Endothelial cell of umbilical vein (primary cell): ENCODE results near the gene TEX264. TPM values are rescaled to one million over a fixed set of nuclear protein-coding genes. Genes with fewer than 3 reads are reported as not detected.

Source experiments
- BruUV-seq: library from RNA; stranded (reverse); fragments of 400-500 nt; replicated peaks from 2 replicates; lab custom pipeline; 2021; lab: Mats Ljungman, UMichigan
- CTCF ChIA-PET: fragments of 300-600, 350-600 bp; sonication (Branson Sonifier 250); formaldehyde crosslinking; loops from one replicate; lab custom pipeline; 2021; ENCODE audit warnings: antibody characterized with exemption, inconsistent platforms; lab: Charles Lee
- POLR2A ChIA-PET: fragments of 300-600, 350-600 bp; sonication (Branson Sonifier 250); formaldehyde crosslinking; loops from one replicate; lab custom pipeline; 2021; ENCODE audit warnings: antibody characterized with exemption, inconsistent platforms; lab: Charles Lee
- DNase-seq: peaks from one replicate; pipeline ENCODE4 v3.0.0-alpha.2; 2011; ENCODE audit warnings: low read depth, low spot score
- FAIRE-seq: peaks from 2 replicates; lab custom pipeline; 2011; peaks lifted over from hg19 to GRCh38; lab: Jason Lieb, UNC
- H2AFZ ChIP-seq: 2 replicates; pipeline ENCODE4 v1.6.0; 2012; ENCODE audit warnings: low read depth, low read length, control low read depth, inconsistent platforms
- H3K27ac ChIP-seq: 2 replicates; pipeline ENCODE4 v1.5.1; 2011; ENCODE audit warnings: low read depth, mild to moderate bottlenecking, control low read depth, low read length, moderate library complexity; ENCODE audit not compliant: insufficient read depth
- H3K27me3 ChIP-seq, 2 experiments: 2 replicates each; pipeline versions ENCODE4 v1.6.0 to v1.6.1; 2011; ENCODE audit warnings: low read length in 2 of 2, mixed read lengths in 1 of 2; ENCODE audit not compliant: control insufficient read depth in 2 of 2, insufficient read depth in 2 of 2
- H3K36me3 ChIP-seq, 2 experiments: 2 replicates in 1 of 2; 3 replicates in 1 of 2; pipeline ENCODE4 v1.5.1; 2011; ENCODE audit warnings: low read length in 2 of 2, mild to moderate bottlenecking in 1 of 2, moderate library complexity in 1 of 2; ENCODE audit not compliant: control insufficient read depth in 2 of 2, insufficient read depth in 2 of 2; ENCODE audit errors: extremely low read depth in 1 of 2
- H3K4me1 ChIP-seq: 3 replicates; pipeline ENCODE4 v1.5.1; 2011; ENCODE audit warnings: mild to moderate bottlenecking, low read length; ENCODE audit not compliant: control insufficient read depth, insufficient read depth; ENCODE audit errors: extremely low read depth
- H3K4me2 ChIP-seq: 2 replicates; pipeline ENCODE4 v1.6.1; 2011; ENCODE audit warnings: low read length, control low read depth, mixed read lengths; ENCODE audit not compliant: insufficient read depth
- H3K4me3 ChIP-seq, 3 experiments: fragments of 200-600 bp in 1 of 3; sonication (generic), shearing (Covaris generic) in 1 of 3; replicated peaks in 1 of 3; 2 replicates each; pipeline ENCODE4 v1.5.1; 2011 to 2016; ENCODE audit warnings: control low read depth in 3 of 3, low read length in 3 of 3, mild to moderate bottlenecking in 2 of 3, inconsistent platforms in 1 of 3, low read depth in 1 of 3, moderate library complexity in 1 of 3; ENCODE audit not compliant: insufficient read depth in 1 of 3
- H3K79me2 ChIP-seq: 2 replicates; pipeline ENCODE4 v1.6.0; 2012; ENCODE audit warnings: low read length, inconsistent platforms; ENCODE audit not compliant: control insufficient read depth, insufficient read depth
- H3K9ac ChIP-seq: replicated peaks from 2 replicates; pipeline ENCODE3; 2011; ENCODE audit warnings: low read length, control low read depth; ENCODE audit not compliant: insufficient read depth; ENCODE audit errors: extremely low read depth
- H3K9me1 ChIP-seq: replicated peaks from 3 replicates; pipeline ENCODE4 v1.6.0; 2011; ENCODE audit warnings: mild to moderate bottlenecking, low read length; ENCODE audit not compliant: control insufficient read depth, insufficient read depth; ENCODE audit errors: extremely low read depth
- H3K9me3 ChIP-seq: replicated peaks from 2 replicates; pipeline ENCODE4 v1.5.1; 2012; ENCODE audit warnings: low read length, inconsistent platforms; ENCODE audit not compliant: control insufficient read depth, insufficient read depth
- H4K20me1 ChIP-seq: replicated peaks from 2 replicates; pipeline ENCODE3; 2011; ENCODE audit warnings: mild to moderate bottlenecking, low read length; ENCODE audit not compliant: control insufficient read depth, insufficient read depth; ENCODE audit errors: extremely low read depth
- EZH2 ChIP-seq: IDR thresholded peaks from 2 replicates; pipeline ENCODE4 v1.6.1; 2012; ENCODE audit warnings: borderline replicate concordance, low read depth, mild to moderate bottlenecking, moderate library complexity, low read length, inconsistent platforms; ENCODE audit not compliant: severe bottlenecking
- GATA2 ChIP-seq: IDR thresholded peaks from 2 replicates; pipeline ENCODE4 v1.7.0; 2011; ENCODE audit warnings: low read depth, mild to moderate bottlenecking, moderate library complexity, mixed read lengths, low read length; ENCODE audit not compliant: insufficient read length, insufficient read depth
- JUN ChIP-seq: IDR thresholded peaks from 2 replicates; pipeline ENCODE4 v1.6.1; 2011; ENCODE audit warnings: borderline replicate concordance, low read depth; ENCODE audit not compliant: insufficient read length, insufficient read depth
- POLR2A ChIP-seq: IDR thresholded peaks from 2 replicates; pipeline ENCODE4 v1.6.1; 2012; ENCODE audit warnings: low read depth, mild to moderate bottlenecking, control low read depth, low read length
- POLR2AphosphoS5 ChIP-seq: IDR thresholded peaks from 2 replicates; pipeline ENCODE4 v1.6.1; 2012; ENCODE audit warnings: low read depth, mild to moderate bottlenecking, control low read depth, low read length, moderate library complexity; ENCODE audit not compliant: insufficient read depth
- dilution Hi-C: fragments of 300-500 bp; cut with MboI; formaldehyde crosslinking; loops from one replicate; pipeline ENCODE4 v1.15.0; 2019; ENCODE audit warnings: low sequenced_read_pairs; ENCODE audit not compliant: extremely low pct_ligation_motif_present
- intact Hi-C: fragments of 100-400 bp; cut with micrococcal nuclease; formaldehyde crosslinking; loops from one replicate; pipeline ENCODE4 v1.10.0; 2022
- polyA plus RNA-seq, 4 experiments: library from polyadenylated mRNA; depleted of rRNA in 3 of 4; stranded (reverse) in 3 of 4; unstranded in 1 of 4; fragments of >200 nt; gene quantifications; 2 replicates each; pipeline versions ENCODE4 v1.2.1 to v1.2.3, GENCODE V29; 2011 to 2012; ENCODE audit warnings: missing spikeins in 1 of 4
- total RNA-seq: library from RNA; stranded (reverse); gene quantifications from 2 replicates; pipeline ENCODE4 v1.2.3, GENCODE V29; 2021
- TF ChIP-seq, protein P1 (sequence below), 2 donors: IDR thresholded peaks; 1 replicate in 1 of 2; 2 replicates in 1 of 2; pipeline ENCODE4 v1.5.1; 2011; ENCODE audit warnings: low read length in 2 of 2, mild to moderate bottlenecking in 2 of 2, moderate library complexity in 2 of 2, control low read depth in 1 of 2, inconsistent platforms in 1 of 2, low read depth in 1 of 2; ENCODE audit not compliant: insufficient read depth in 1 of 2; ENCODE audit errors: extremely low read depth in 1 of 2
- TF ChIP-seq, protein P2 (sequence below): IDR thresholded peaks from 2 replicates; pipeline ENCODE4 v1.6.1; 2011; ENCODE audit not compliant: insufficient read depth, insufficient read length

The TEX264 gene
- total and polyA plus RNA-seq, 2 donors (not counting 3 experiments of a cell fraction or from before 2014, with no cell fraction given) = 29.0 to 89.7 TPM

- Histone ChIP-seq H3K79me2 (no peaks in the 10 kb centered on the region), H3K9ac (no peak overlapping the region), H4K20me1 (no peaks in the 10 kb centered on the region), H3K9me3 (no peaks in the 10 kb centered on the region), H2AFZ (no peak overlapping the region), H3K9me1 (no peaks in the 10 kb centered on the region), H3K36me3 (peaks cover 0 to 2% of the 10 kb centered on the region in 2 experiments), H3K4me2 (no peak overlapping the region), H3K4me3 (no peak overlapping the region), H3K27ac (no peak overlapping the region), H3K27me3 (no peaks in the 10 kb centered on the region), H3K4me1 (peaks cover 12% of the 10 kb centered on the region)
- no TSS peak for BruUV-seq
- POLR2A ChIA-PET = no interaction called here
- dilution Hi-C loops (no loop called here), intact Hi-C loops (loop anchor here (10.0 kb wide), 1 partner anchor 1059 kb away; the partner anchor contains the start of genes CISH and MAPKAPK3)
- CTCF ChIA-PET = interaction anchor here (1.5 to 6.4 kb wide), 3 partner anchors 8 to 172 kb away, joined by 5 to 135 read pairs (median 54); no protein-coding TSS in a partner anchor
- FAIRE-seq (no peak), DNase-seq (no peak)
- no peak for TF ChIP-seq EZH2
- TF ChIP-seq GATA2 = no peak
- TF ChIP-seq POLR2AphosphoS5 = no peak
- TF ChIP-seq, protein P1, sequence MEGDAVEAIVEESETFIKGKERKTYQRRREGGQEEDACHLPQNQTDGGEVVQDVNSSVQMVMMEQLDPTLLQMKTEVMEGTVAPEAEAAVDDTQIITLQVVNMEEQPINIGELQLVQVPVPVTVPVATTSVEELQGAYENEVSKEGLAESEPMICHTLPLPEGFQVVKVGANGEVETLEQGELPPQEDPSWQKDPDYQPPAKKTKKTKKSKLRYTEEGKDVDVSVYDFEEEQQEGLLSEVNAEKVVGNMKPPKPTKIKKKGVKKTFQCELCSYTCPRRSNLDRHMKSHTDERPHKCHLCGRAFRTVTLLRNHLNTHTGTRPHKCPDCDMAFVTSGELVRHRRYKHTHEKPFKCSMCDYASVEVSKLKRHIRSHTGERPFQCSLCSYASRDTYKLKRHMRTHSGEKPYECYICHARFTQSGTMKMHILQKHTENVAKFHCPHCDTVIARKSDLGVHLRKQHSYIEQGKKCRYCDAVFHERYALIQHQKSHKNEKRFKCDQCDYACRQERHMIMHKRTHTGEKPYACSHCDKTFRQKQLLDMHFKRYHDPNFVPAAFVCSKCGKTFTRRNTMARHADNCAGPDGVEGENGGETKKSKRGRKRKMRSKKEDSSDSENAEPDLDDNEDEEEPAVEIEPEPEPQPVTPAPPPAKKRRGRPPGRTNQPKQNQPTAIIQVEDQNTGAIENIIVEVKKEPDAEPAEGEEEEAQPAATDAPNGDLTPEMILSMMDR (IDR thresholded peaks at IDR 0.05; ENCODE audit: extremely low read depth in 1 of 2, insufficient read depth in 1 of 2, low read depth in 1 of 2, low read length in 2 of 2) = no peak
- no peak for TF ChIP-seq JUN
- no peak for TF ChIP-seq POLR2A
- TF ChIP-seq, protein P2, sequence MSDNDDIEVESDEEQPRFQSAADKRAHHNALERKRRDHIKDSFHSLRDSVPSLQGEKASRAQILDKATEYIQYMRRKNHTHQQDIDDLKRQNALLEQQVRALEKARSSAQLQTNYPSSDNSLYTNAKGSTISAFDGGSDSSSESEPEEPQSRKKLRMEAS = no peak
Measured at GRCh38 chr3:51673802-51674654, 3.0 kb downstream of the TEX264 start.
